Ammon's horn (tissue), 1 donor: ENCODE results near the gene TMEM222.

Experiments
- DNase-seq: peaks from one replicate; pipeline ENCODE4 v3.0.0-alpha.2; 2016; ENCODE audit warnings: low spot score

TMEM222 gene

GRCh38 chr1:27359822-27360158 lies 37.8 kb downstream of the TMEM222 start:
- DNase-seq = no peak

- no peak for DNase-seq
Observed at GRCh38 chr1:27360159-27361043, 38.4 kb downstream of the TMEM222 start.

DNA sequence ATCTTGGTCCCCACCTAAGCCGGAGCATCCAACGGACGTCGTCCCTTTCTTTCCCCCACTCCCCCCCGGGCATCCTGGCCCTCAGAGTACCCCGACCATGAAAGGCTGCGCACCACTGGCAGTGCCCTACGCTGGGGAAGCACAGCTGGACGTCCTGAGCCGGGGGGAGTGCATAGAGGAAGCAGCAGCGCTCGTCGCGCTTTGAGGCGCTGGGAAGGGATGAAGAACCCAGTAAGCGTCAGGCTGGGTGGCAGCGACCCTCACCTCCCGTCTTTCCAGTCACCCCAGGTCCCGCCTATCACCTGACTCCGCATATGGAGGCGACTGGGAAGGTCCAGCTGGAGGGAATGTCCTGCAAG lies 39.1 kb downstream of the TMEM222 start:
- DNase-seq = no peak

- no peak for DNase-seq
Observed at GRCh38 chr1:27361553-27361952, 39.6 kb downstream of the TMEM222 start.

- no peak for DNase-seq
Observed at GRCh38 chr1:27363766-27364695, 42.1 kb downstream of the TMEM222 start.

DNA sequence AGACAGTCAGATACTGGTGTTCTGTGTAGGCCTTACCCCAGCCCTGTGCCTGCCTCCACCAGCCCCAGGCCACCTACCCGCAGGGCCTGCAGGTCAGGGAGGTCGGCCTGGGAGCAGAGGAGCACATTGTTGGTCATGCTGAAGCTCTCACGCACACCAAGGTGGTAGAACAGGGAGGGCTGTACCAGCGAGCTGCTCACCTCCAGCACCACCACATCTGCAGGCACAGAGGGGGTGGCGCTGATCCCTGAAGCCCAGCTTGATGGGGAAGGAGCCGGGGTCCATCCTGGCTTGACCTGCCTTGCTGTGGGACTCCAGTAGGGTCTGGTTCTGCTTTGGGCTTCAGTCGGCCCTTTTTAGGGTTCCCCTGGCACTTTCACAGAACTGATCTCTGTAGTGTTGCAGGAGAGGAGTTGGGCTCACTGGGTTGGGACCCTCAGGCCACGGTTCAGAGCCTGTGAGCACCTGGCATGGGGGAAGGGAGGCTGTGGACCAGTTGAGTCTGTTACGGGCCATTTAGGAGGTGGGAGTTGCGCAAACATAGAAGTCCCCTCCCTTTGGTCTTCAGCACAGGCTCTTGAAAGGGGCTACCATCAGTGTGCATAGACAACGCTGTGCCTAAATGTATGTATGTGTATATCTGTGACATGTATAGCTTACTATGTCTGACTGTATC lies 42.9 kb downstream of the TMEM222 start:
- DNase-seq = no peak

GRCh38 chr1:27365372-27366112 lies 43.6 kb downstream of the TMEM222 start:
- peak; percentile 87 for DNase-seq

- DNase-seq = peak; percentile 34
Observed at GRCh38 chr1:27366113-27366410, 44.1 kb downstream of the TMEM222 start.

DNA sequence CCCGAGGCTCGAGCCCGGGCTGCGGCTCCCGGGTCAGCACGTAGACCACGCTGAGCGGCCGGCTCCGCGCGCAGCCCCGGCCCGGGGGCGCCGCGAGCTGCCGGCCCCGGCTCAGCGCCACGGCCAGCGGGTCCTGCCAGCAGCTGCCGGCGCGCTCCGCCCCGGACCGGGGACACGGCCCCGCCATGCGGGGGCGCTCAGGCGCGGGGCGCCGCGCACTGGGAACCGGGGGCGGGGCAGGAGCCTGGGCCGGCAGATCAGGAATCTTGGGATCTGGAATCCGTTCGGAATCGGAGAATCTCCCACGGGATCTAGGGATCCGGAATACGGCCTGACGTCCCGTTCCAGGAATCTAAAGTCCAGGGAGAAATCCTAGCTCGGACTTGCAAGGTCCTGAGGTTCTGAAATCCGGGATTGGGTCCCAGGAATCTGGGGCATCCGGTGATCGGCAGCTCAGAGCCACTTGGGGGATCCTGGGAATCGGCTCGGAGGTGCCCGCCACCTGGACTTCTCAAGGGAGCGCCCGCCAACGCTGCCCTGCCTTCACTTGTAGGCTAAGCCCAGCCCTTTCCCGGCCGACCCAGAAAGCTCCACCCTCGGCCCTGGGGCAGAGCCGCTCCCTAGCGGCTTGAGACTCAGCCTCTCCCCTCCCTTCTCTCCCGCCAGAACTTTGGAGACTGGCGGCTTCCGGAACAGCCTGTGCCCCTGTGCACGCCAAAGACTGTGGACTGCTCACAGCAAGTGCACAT lies 44.6 kb downstream of the TMEM222 start, which contains the start of gene MAP3K6:
MAP3K6 (minus strand) TSS at position 551 of the 749 bp plus-strand sequence; CDS start at position 187, 364 bp downstream.
- peak; percentile 64 for DNase-seq

DNA sequence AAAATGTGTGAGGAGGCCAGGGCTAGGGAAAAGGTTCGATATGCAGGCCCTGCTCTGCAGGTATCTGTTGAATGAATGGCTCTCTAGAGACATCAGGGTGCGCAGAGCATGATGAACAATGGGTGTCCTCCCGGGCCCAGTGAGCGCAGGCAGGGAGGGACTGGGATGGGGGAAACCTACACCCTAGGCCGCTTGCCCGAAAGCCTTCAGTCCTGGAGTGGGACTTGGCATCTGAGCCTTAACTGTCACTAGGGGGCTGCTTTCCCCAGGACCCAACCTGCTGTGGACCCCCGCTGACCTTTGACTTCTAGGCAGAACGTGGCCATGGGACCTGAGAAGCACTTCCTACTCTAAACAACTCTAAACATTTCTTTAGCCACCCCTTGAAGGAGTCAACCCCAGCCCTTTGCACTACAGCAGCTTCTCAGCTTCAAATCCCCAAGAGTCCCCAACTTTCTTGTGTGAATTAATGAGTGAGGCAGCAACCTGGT lies 45.2 kb downstream of the TMEM222 start:
- no peak for DNase-seq

- DNase-seq = no peak
Observed at GRCh38 chr1:27368869-27369582, 47.1 kb downstream of the TMEM222 start.

DNA sequence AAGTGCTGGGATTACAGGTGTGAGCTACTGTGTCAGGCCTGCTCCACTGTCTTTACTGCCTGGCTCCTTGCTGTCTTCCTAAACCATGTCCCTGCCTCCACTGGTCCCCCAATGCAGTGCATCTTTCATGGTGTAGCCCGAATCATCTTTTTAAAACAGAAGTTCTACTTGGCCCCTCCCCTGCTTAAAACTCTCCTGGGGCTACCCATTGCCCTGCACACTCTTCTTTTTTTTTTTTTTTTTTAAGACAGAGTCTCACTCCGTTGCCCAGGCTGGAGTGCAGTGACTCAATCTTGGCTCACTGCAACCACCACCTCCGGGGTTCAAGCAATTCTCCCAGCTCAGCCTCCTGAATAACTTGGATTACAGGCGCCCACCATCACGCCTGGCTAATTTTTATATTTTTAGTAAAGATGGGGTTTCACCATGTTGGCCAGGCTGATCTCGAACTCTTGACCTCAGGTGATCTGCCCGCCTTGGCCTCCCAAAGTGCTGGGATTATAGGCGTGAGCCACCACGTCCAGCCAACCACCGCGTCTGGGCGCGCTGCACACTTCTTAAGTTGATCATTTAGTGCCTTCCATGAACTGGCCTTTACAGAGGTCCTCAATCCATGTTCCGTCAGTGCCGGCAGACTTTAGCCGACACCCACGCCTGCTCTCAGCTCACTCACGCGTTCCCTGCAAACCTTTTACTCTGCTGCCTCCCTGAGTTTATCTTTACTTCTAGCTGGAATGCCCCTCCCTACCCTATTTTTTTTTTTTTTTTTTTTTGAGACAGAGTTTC lies 50.3 kb downstream of the TMEM222 start:
- DNase-seq = no peak

- DNase-seq = no peak
Observed at GRCh38 chr1:27372808-27373690, 51.1 kb downstream of the TMEM222 start.

- DNase-seq = no peak
Observed at GRCh38 chr1:27374362-27375086, 52.6 kb downstream of the TMEM222 start, which contains the start of gene FCN3. FCN3 (minus strand) TSS chr1:27374824; CDS start chr1:27374818, 6 bp downstream.

- no peak for DNase-seq
Observed at GRCh38 chr1:27377760-27378495, 56.0 kb downstream of the TMEM222 start.

DNA sequence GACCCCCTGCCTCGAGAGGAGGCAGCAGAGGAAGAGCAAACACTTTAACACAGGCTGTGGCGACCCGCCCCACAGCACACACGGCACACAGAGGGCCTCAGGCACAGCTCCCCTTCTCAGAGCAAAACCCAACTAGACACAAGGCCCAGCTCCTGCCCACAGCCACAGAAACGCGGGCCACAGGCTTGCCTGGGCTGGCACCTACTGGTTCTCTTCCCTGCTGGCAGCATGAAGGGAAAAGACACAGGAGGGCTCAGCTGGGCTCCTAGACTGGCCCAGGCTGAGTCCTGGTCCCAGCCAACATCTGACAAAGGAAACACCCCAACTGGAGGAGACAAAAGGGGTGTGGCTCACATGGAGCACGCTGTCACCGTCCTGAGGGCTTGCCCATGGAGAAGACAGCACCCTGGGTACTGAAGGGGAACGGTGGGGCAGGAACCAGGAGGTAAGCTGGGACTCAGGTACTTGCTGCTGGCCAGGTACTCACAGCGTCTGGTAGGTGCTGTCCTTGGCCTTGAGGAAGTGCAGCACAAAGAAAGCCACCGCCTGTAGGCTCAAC lies 57.7 kb downstream of the TMEM222 start:
- DNase-seq = no peak

DNA sequence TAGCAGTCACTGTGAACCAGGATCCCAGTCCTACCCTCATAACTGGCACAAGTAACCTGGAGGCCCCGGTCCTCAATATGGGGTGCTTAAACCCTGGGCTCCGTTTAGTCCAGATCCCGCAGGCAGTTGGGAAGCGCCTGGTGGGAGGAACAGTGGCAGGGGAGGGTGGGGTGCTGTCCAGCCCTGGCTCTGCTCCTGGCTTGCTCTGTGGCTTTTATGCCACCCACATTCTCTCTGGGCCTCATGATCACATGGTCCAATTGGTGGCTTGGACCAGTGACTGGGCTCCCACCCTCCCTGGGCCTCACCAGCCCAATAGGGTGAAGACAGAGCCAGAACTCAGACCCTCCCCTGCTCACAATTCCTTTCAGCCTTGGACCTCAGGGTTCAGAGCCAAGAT lies 58.3 kb downstream of the TMEM222 start:
- DNase-seq = no peak
